Measurements from ENCODE around the gene EIF3K.

Gene EIF3K

DNA sequence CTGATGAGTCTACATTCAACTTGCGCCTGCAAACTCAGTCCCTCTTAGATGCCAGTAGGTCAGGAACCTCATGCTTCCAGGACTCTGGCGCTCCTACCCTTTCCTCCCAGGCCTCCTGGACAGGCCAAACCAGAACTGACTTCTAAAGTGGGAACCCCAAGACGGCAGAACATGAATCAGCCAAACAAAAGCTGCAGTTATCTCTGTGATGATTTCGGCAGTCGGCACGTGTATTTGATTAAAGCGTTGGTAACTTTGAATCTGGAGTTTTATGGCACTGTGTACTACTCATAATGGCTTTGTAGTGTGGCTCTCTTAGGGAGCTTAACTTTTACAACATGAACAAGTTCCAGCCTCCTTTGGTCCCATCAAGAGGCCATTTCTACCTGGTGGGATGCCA is 42.1 kb downstream of the EIF3K start:
- in situ Hi-C loops (cut with HindIII; ENCODE audit: low pct_unique_long_range_greater_than_20kb, low sequenced_read_pairs): no loop called here
- no peak for TF ChIP-seq JUND (IDR thresholded peaks at IDR 0.05; ENCODE audit: low read depth)
- DNase-seq (ENCODE audit: low read depth in 1 of 2, low spot score in 1 of 2): no peak

DNA sequence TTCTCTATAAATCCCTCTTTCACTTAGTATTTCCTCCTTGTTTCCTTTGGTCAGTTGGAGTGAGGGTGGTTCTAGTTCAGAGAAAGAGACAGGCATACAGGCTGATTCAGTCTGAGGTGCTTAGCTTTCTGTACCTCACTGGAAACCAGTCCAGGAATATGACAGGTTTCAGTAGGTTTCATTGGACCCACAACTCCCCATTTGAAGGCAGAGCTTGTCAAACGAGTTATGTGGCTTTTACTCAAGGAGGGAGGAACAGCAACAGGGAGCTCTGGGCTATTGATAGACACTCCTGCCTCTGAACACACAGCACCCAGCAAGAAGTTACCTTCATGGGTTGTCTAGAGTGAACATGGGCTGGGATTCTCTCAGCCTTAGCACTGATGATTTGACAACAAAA is 43.0 kb downstream of the EIF3K start:
- DNase-seq (ENCODE audit: low read depth in 1 of 2, low spot score in 1 of 2): peak; percentile 73 to 96
- TF ChIP-seq JUND (IDR thresholded peaks at IDR 0.05; ENCODE audit: low read depth): no peak
- in situ Hi-C loops (cut with HindIII; ENCODE audit: low pct_unique_long_range_greater_than_20kb, low sequenced_read_pairs): no loop called here

- no peak for TF ChIP-seq JUND (IDR thresholded peaks at IDR 0.05; ENCODE audit: low read depth)
These were observed 43.7 kb downstream of the EIF3K start for GRCh38 chr19:38662537-38663155.

GRCh38 chr19:38663156-38663651 is 44.2 kb downstream of the EIF3K start:
- in situ Hi-C loops (cut with HindIII; ENCODE audit: low pct_unique_long_range_greater_than_20kb, low sequenced_read_pairs): no loop called here
- no peak for TF ChIP-seq JUND (IDR thresholded peaks at IDR 0.05; ENCODE audit: low read depth)
- no peak for DNase-seq (ENCODE audit: low read depth in 1 of 2, low spot score in 1 of 2)

More at GRCh38 chr19:38662537-38663155, 43.7 kb downstream of the EIF3K start:
- no peak for DNase-seq (ENCODE audit: low read depth in 1 of 2, low spot score in 1 of 2)
- in situ Hi-C loops (cut with HindIII; ENCODE audit: low pct_unique_long_range_greater_than_20kb, low sequenced_read_pairs): no loop called here

GRCh38 chr19:38663957-38664502 is 45.0 kb downstream of the EIF3K start:
- no peak for DNase-seq (ENCODE audit: low read depth in 1 of 2, low spot score in 1 of 2)
- TF ChIP-seq JUND (IDR thresholded peaks at IDR 0.05; ENCODE audit: low read depth): no peak
- in situ Hi-C loops (cut with HindIII; ENCODE audit: low pct_unique_long_range_greater_than_20kb, low sequenced_read_pairs): no loop called here

DNA sequence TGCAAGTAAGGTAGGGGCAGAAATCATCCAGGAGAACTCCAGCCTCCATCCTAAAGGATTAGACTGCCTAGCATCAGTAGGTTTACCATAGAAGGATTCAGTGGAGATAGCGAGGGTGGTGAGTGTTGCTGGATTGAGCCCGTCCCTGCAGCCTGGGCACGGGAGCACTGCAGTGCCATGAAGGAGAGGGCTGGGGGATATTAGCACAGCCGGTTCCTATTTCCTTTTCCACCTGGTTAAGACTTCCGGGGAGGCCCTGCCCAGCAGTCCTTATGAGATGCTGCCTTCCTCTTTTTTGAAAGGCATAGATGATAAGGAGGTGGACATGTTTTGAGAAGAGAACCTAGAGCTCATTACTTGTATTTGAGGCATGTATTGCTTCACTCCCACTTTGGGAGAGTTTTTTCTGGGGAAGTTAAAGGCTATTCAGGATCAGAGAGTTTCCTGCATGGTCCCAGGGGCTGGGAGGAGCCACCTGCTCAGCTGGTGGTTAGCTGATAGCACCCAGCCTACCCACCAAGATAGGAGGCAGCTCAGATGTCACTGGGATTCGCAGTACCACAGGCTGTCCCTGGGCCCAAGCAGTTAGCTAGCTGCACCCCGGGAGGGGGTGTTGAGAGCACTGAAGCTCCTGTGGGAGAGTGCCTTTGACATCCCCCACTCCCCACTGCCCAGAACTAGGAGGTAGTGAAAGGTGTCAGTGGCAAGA is 45.7 kb downstream of the EIF3K start:
- no peak for DNase-seq (ENCODE audit: low read depth in 1 of 2, low spot score in 1 of 2)
- in situ Hi-C loops (cut with HindIII; ENCODE audit: low pct_unique_long_range_greater_than_20kb, low sequenced_read_pairs): no loop called here
- no peak for TF ChIP-seq JUND (IDR thresholded peaks at IDR 0.05; ENCODE audit: low read depth)

DNA sequence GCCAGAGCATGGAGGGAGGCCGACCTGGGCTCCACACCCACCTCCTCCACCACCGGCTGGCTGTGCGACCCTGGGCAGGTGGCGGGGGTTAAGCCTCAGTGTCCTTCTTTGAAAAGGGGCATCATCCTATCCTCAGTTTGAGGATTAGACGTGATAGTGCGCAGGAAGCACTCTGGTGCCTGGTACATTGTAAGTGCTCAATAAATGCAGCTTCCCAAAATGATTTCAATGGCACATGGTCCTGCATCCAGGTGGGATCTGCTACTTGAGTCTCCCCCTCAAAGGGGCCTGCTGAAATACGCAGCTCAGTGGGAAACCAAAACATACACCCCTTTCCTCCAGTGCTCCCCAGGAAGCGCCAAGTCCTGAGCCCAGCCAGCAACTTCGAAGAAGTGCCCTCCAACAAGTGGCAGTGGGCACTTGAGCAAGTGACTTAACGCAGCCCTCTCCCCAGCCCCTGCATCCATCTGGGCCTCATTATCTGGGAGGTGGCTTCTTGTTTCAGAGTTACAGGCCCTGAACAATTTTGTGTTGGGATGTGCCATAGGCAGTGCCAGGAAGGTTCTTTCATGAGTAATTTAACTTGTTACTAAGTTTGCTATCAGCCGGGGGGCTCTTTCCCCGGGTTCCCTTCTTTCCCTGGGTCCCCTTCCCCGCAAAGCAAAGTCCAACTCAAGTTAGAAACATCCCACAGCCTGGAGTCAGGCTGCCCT is 46.4 kb downstream of the EIF3K start:
- in situ Hi-C loops (cut with HindIII; ENCODE audit: low pct_unique_long_range_greater_than_20kb, low sequenced_read_pairs): no loop called here

GRCh38 chr19:38665950-38666662 is 47.1 kb downstream of the EIF3K start:
- in situ Hi-C loops (cut with HindIII; ENCODE audit: low pct_unique_long_range_greater_than_20kb, low sequenced_read_pairs): no loop called here
- TF ChIP-seq JUND (IDR thresholded peaks at IDR 0.05; ENCODE audit: low read depth): no peak
- DNase-seq (ENCODE audit: low read depth in 1 of 2, low spot score in 1 of 2): peak in 1 of 2 experiments; percentile 71

More for the DNA sequence above, 46.4 kb downstream of the EIF3K start:
- no peak for DNase-seq (ENCODE audit: low read depth in 1 of 2, low spot score in 1 of 2)
- TF ChIP-seq JUND (IDR thresholded peaks at IDR 0.05; ENCODE audit: low read depth): no peak

DNA sequence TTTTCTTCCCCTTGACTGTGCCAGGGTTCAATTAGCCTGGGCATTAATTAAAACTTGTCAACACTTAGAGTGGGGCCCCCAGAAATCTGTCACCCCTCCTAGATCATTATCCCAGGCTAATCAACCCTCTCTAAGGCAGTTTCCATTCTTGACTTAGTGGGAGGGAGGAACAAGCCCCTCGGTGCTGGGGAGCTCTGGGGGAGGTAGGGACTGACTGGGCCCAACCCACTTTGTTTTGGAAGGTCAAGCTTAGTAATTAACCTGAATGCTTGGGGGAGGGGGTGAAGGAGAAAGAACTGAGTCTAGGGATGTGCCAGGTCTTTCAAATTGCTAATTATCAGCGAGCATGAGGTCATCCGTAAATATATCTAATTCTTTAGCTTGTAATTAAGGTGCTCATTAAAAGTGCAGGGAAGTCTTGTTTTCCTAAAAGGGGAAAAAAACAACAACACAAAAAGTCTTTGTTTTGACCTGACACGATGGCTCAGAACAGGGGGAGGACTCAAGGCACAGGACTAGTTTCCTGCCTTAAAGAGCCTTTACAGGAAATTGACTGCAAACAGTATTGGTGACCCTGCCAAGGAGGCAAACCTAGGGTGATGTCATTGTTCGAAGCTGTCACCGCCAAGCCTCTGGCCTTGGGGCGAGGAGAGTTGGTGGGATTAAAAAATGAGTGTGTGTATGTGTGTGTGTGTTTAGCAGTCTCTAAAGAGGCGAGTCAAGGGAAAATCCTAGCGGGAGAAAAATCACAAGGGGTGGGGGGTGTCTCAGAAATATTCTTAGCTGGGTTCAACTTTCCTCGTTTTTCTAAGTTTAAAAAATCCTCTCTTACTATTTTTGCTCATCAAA is 47.9 kb downstream of the EIF3K start:
- peak; percentile 25 to 43 for DNase-seq (ENCODE audit: low read depth in 1 of 2, low spot score in 1 of 2)
- in situ Hi-C loops (cut with HindIII; ENCODE audit: low pct_unique_long_range_greater_than_20kb, low sequenced_read_pairs): no loop called here
- TF ChIP-seq JUND (IDR thresholded peaks at IDR 0.05; ENCODE audit: low read depth): no peak

- DNase-seq (ENCODE audit: low read depth in 1 of 2, low spot score in 1 of 2): no peak
- no peak for TF ChIP-seq JUND (IDR thresholded peaks at IDR 0.05; ENCODE audit: low read depth)
- in situ Hi-C loops (cut with HindIII; ENCODE audit: low pct_unique_long_range_greater_than_20kb, low sequenced_read_pairs): no loop called here
These were observed 48.7 kb downstream of the EIF3K start for GRCh38 chr19:38667661-38668171.

DNA sequence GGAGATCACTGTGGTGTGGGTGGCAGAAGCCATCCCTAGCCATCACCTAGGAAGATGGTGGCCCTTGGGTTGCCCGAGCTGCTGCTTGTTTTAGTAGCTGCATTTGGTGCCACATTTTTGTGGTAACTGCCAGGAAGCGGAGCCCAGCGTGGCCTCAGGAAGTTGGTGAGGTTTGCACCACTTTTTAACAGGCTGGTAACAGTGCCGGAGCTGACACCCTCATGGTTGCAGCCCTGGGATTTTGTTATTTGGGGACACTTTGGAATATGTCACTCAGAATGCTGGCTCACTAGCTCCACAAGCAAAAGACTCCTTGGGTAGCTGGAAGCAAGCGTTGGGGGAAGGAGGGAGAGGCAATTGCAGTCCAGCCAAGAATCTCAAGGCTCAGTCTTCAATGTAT is 50.6 kb downstream of the EIF3K start:
- in situ Hi-C loops (cut with HindIII; ENCODE audit: low pct_unique_long_range_greater_than_20kb, low sequenced_read_pairs): no loop called here
- no peak for TF ChIP-seq JUND (IDR thresholded peaks at IDR 0.05; ENCODE audit: low read depth)
- no peak for DNase-seq (ENCODE audit: low read depth in 1 of 2, low spot score in 1 of 2)
